Prostate gland (tissue), 2 donors: ENCODE measurements around the gene LIMCH1. TPM values are rescaled to one million over a fixed set of nuclear protein-coding genes. Genes with fewer than 3 reads are reported as not detected.
"Not testable (repeated sequence)": the region's sequence is repeated elsewhere in the genome, so short reads cannot be mapped to it uniquely, and the experiment has no call there.

Experiments
- DNase-seq: peaks from one replicate; pipeline ENCODE4 v3.0.0-alpha.2; 2019; ENCODE audit warnings: low spot score
- H3K27ac ChIP-seq, 2 donors: fragments of 200-600 bp; sonication (generic); 2 replicates each; pipeline ENCODE4 v1.5.1; 2017 to 2019
- H3K27me3 ChIP-seq: fragments of 200-600 bp; sonication (generic); replicated peaks from 2 replicates; pipeline ENCODE4 v1.5.1; 2019; ENCODE audit not compliant: insufficient read depth
- H3K36me3 ChIP-seq, 2 donors: fragments of 200-600 bp; sonication (generic); 1 replicate in 1 of 2; 2 replicates in 1 of 2; pipeline versions ENCODE4 v1.5.1 to v1.8.1; 2017 to 2019
- H3K4me1 ChIP-seq: fragments of 200-600 bp; sonication (generic); replicated peaks from 2 replicates; pipeline ENCODE4 v1.5.1; 2019
- H3K4me3 ChIP-seq, 2 donors: fragments of 200-600 bp; sonication (generic); 2 replicates each; pipeline ENCODE4 v1.5.1; 2017 to 2019
- H3K9me3 ChIP-seq: fragments of 200-600 bp; sonication (generic); 2 replicates; pipeline ENCODE4 v1.5.1; 2017
- POLR2A ChIP-seq: fragments of 450-650 bp; IDR thresholded peaks from one replicate; pipeline ENCODE4 v1.6.1; 2016; ENCODE audit warnings: antibody characterized with exemption, mild to moderate bottlenecking
- POLR2AphosphoS5 ChIP-seq: sonication (generic); formaldehyde crosslinking; IDR thresholded peaks from one replicate; pipeline ENCODE4 v1.6.1; 2017; ENCODE audit warnings: antibody characterized with exemption
- WGBS: methylation state at CpG from one replicate; pipeline ENCODE4 v1.1.5; 2018; 5-methylcytosine and 5-hydroxymethylcytosine counted together
- intact Hi-C: fragments of 100-400 bp; cut with DNase I; formaldehyde crosslinking; loops from one replicate; pipeline ENCODE4 v1.14.2; 2022
- total RNA-seq, 2 donors: library from RNA; depleted of rRNA; stranded (reverse); fragments of >200 nt; gene quantifications; one replicate each; pipeline ENCODE4 v1.1.0, GENCODE V29; 2016
- TF ChIP-seq, protein P1 (sequence below), 4 experiments: fragments of 200-600 bp in 2 of 4; fragments of 450-650 bp in 2 of 4; sonication (generic) in 2 of 4; IDR thresholded peaks; 1 replicate in 3 of 4; 2 replicates in 1 of 4; pipeline ENCODE4 v1.5.1; 2016 to 2019; ENCODE audit warnings: antibody characterized with exemption in 4 of 4, mild to moderate bottlenecking in 2 of 4, moderate library complexity in 2 of 4

LIMCH1 gene
- total RNA-seq, 2 donors from 2014 or later: 62.8 to 102 TPM

DNA sequence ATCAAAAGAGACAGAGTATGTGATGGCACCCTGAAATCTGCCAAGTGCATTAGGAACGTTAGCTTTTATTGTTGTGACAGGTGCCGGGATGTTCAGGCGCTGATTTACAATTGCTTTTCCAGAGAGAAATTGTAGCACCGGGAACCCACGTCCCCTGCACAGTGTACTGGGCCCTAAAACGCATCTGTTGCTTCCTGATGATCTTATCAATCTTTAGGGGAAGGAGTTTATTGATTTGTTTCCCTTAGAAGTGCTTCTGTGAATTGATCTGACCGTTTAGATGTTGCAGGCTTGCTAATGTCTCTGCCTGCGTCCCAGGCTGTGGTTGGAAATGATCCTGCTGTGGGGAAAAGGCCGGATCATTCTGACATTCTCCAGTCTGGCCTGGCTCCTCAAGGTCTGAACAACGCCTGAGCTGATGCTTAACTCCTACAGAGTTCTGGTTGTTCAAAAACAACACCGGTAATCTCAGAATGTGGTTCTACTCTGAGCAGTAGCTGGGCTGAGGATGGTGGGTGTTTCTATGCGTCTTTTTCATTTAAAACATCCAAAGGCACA is 193.7 kb downstream of the LIMCH1 start:
- Histone ChIP-seq H3K4me1 (no peaks in the 10 kb centered on the region), H3K9me3 (no peaks in the 10 kb centered on the region), H3K27me3 (no peaks in the 10 kb centered on the region), H3K4me3 (no peak overlapping the region), H3K27ac (no peak overlapping the region), H3K36me3 (no peaks in the 10 kb centered on the region)
- intact Hi-C loops: no loop called here
- TF ChIP-seq POLR2AphosphoS5 (no peak), POLR2A (no peak)
- TF ChIP-seq, protein P1, sequence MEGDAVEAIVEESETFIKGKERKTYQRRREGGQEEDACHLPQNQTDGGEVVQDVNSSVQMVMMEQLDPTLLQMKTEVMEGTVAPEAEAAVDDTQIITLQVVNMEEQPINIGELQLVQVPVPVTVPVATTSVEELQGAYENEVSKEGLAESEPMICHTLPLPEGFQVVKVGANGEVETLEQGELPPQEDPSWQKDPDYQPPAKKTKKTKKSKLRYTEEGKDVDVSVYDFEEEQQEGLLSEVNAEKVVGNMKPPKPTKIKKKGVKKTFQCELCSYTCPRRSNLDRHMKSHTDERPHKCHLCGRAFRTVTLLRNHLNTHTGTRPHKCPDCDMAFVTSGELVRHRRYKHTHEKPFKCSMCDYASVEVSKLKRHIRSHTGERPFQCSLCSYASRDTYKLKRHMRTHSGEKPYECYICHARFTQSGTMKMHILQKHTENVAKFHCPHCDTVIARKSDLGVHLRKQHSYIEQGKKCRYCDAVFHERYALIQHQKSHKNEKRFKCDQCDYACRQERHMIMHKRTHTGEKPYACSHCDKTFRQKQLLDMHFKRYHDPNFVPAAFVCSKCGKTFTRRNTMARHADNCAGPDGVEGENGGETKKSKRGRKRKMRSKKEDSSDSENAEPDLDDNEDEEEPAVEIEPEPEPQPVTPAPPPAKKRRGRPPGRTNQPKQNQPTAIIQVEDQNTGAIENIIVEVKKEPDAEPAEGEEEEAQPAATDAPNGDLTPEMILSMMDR (IDR thresholded peaks at IDR 0.05): no peak
- DNase-seq: no peak
- WGBS: 20% methylated on average over 12 of the region's 12 CpGs

DNA sequence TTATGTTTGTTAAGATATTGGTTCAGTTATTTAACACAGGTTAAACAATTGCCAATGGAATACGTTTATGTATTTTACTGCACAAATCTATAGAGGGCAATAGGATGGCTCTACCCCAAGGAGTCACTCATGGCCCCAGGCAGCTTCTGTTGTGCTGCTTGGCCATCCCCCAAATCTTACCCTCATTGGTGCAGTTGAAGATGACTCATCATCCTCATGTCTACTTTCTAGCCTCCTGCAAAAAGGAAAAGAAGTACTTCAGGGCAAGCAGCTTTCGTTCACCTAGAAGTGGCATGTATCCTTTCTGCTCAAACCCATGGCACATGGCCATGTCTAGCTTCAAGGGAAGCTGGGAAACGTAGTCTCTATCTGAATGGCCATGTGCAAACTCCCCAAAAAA is 196.4 kb downstream of the LIMCH1 start:
- no peaks in the 10 kb centered on the region for H3K9me3 ChIP-seq
- H3K27me3 ChIP-seq: peaks cover 3% of the 10 kb centered on the region
- WGBS: 71% methylated on average over 3 of the region's 3 CpGs
- intact Hi-C loops: no loop called here
- H3K36me3 ChIP-seq: no peaks in the 10 kb centered on the region
- no peak for TF ChIP-seq POLR2A
- DNase-seq: no peak
- H3K27ac ChIP-seq: no peak overlapping the region
- no peaks in the 10 kb centered on the region for H3K4me1 ChIP-seq
- H3K4me3 ChIP-seq: no peak overlapping the region

DNA sequence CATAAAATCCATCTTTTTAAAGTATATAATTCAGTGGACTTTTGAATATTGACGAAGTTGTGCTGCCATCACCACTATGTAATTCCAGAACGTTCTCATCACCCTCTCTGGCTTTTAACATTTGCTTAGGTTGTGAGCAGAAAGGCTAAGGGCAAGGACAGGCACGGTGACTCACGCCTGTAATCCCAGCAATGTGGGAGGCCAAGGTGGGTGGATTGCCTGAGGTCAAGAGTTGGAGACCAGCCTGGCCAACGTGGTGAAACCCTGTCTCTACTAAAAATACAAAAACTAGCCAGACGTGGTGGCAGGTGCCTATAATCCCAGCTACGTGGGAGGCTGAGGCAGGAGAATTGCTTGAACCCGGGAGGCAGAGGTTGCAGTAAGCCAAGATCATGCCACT is 199.5 kb downstream of the LIMCH1 start:
- H3K9me3 ChIP-seq, H3K36me3 ChIP-seq, H3K27ac ChIP-seq, H3K4me1 ChIP-seq, H3K27me3 ChIP-seq, H3K4me3 ChIP-seq, intact Hi-C loops, DNase-seq: not testable (repeated sequence)
- 80% methylated on average over 8 of the region's 8 CpGs for WGBS

DNA sequence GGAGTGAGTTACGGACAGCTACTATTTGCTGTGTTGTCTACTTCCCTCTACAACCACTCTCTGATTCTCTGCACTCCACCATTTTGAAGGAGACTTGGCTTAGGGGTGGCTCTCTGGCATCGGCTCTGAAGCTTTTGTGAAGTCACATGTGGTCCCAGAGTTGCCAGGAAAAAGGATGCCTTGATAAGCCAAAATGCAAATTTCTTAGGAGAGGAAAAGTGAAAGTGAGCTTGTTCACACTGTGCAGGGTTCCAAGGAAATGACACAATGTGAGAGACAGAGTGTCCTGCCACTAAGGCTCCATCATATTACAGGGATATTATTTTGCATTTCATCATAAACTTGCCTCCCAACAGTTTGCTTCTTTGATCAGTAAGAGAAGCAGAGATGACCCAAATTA is 203.4 kb downstream of the LIMCH1 start:
- no peak overlapping the region for H3K27ac ChIP-seq
- TF ChIP-seq POLR2AphosphoS5 (no peak), POLR2A (no peak)
- TF ChIP-seq, protein P1 (IDR thresholded peaks at IDR 0.05): no peak
- H3K36me3 ChIP-seq: no peaks in the 10 kb centered on the region
- H3K27me3 ChIP-seq: peaks cover 21% of the 10 kb centered on the region
- no peaks in the 10 kb centered on the region for H3K4me1 ChIP-seq
- no peaks in the 10 kb centered on the region for H3K9me3 ChIP-seq
- 58% methylated on average over 2 of the region's 2 CpGs for WGBS
- no peak overlapping the region for H3K4me3 ChIP-seq
- intact Hi-C loops: no loop called here
- no peak for DNase-seq

DNA sequence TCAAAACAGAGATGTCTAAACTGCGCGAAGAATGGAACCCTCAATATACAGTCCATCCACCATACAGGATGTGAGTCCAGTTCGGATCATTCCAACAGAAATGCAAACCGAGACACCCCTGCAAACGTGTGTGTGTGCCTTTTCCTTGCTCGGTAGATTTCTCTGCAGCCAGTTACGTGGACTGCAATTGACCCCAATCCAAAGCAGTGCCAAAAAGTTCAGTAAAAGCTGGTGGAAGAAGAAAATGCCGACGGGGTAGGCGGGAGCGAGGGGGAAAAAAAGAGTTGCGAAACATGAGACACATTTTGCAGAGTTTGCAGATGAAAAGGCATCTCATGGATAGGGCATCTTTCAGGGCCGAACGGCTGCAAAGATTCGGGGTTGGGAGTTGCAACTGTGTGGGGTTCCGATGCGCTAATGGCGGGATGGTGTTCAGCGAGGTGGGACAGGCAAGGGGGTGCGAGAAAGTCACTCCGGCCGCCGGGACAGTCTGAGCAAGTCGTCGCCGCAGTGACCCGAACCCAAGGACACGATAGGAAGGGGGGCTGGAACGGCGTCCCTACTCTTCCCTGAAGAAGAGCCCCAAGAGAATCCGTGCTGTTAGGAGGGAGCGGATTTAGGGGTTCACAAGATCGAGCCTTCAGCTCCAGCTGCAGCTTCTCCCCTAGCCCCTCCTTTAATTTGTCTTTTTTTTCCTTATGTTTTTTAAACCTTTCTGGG is 206.8 kb downstream of the LIMCH1 start:
- TF ChIP-seq POLR2A: no peak
- no peak for TF ChIP-seq POLR2AphosphoS5
- TF ChIP-seq, protein P1 (IDR thresholded peaks at IDR 0.05): no peak
- intact Hi-C loops: no loop called here
- H3K9me3 ChIP-seq: no peaks in the 10 kb centered on the region
- 9% methylated on average over 33 of the region's 33 CpGs for WGBS
- H3K27me3 ChIP-seq: peaks cover 43% of the 10 kb centered on the region
- no peak overlapping the region for H3K4me3 ChIP-seq
- no peaks in the 10 kb centered on the region for H3K4me1 ChIP-seq
- no peak for DNase-seq
- H3K36me3 ChIP-seq: no peaks in the 10 kb centered on the region
- H3K27ac ChIP-seq: no peak overlapping the region
